Measurements from ENCODE around the gene SSR1.

SSR1 gene

DNA sequence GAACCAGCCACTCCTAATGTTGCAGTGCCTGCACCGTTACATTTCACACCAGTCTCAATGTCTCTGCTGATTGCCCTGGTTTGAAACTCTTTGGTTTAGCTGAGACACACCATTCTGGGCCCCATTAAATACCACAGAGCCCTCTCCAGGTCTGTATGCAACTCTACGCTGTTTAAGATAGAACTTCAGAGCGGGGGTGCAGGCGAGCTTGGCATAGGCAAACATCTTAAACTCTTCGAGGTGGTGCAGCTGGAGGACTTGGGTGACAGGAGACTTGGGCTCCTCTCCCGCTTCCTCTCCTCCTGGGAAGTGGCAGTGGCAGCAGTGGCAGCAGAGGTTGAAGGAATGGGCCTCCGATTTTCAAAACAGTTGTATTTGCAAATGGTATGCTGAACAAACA lies 18.5 kb upstream of the SSR1 start:
- TF ChIP-seq, protein P1, sequence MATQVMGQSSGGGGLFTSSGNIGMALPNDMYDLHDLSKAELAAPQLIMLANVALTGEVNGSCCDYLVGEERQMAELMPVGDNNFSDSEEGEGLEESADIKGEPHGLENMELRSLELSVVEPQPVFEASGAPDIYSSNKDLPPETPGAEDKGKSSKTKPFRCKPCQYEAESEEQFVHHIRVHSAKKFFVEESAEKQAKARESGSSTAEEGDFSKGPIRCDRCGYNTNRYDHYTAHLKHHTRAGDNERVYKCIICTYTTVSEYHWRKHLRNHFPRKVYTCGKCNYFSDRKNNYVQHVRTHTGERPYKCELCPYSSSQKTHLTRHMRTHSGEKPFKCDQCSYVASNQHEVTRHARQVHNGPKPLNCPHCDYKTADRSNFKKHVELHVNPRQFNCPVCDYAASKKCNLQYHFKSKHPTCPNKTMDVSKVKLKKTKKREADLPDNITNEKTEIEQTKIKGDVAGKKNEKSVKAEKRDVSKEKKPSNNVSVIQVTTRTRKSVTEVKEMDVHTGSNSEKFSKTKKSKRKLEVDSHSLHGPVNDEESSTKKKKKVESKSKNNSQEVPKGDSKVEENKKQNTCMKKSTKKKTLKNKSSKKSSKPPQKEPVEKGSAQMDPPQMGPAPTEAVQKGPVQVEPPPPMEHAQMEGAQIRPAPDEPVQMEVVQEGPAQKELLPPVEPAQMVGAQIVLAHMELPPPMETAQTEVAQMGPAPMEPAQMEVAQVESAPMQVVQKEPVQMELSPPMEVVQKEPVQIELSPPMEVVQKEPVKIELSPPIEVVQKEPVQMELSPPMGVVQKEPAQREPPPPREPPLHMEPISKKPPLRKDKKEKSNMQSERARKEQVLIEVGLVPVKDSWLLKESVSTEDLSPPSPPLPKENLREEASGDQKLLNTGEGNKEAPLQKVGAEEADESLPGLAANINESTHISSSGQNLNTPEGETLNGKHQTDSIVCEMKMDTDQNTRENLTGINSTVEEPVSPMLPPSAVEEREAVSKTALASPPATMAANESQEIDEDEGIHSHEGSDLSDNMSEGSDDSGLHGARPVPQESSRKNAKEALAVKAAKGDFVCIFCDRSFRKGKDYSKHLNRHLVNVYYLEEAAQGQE (IDR thresholded peaks at IDR 0.05; ENCODE audit: insufficient read depth in 1 of 2, low read depth in 2 of 2, low read length in 2 of 2), result no peak
- no peak for TF ChIP-seq SIN3A (IDR thresholded peaks at IDR 0.05; ENCODE audit: borderline replicate concordance, insufficient read depth, low read length)
- TF ChIP-seq TAF1 (IDR thresholded peaks at IDR 0.05; ENCODE audit: borderline replicate concordance, insufficient read depth, low read length), result no peak
- no peak for TF ChIP-seq POLR2AphosphoS5 (IDR thresholded peaks at IDR 0.05; ENCODE audit: low read depth, low read length)
- no peak for TF ChIP-seq FOXP2 (optimal IDR thresholded peaks at IDR 0.05; ENCODE audit: borderline replicate concordance, extremely low read depth, extremely low read length, insufficient read depth)

DNA sequence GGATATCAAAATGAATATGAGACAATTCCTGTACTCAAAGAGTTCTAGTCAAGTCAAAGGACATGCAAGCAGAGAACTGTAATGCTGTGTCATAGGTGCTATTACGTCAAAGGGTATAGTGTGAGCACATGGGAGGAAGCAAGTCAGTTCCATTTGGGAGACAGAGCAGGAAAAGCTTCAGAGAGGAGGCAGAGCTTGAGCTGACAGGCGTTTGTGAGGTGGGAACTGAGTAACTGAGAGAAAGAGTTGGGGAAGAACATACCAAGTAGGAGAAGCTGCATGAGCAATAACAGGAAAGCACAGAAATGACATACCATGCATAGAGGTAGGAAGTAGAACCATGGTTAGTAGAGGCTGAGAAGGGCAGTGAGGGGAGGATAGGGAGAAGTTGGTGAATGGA lies 15.2 kb upstream of the SSR1 start:
- no peak for TF ChIP-seq TAF1 (IDR thresholded peaks at IDR 0.05; ENCODE audit: borderline replicate concordance, insufficient read depth, low read length)
- TF ChIP-seq, protein P1 (IDR thresholded peaks at IDR 0.05; ENCODE audit: insufficient read depth in 1 of 2, low read depth in 2 of 2, low read length in 2 of 2), result no peak
- TF ChIP-seq FOXP2 (optimal IDR thresholded peaks at IDR 0.05; ENCODE audit: borderline replicate concordance, extremely low read depth, extremely low read length, insufficient read depth), result no peak
- TF ChIP-seq POLR2AphosphoS5 (IDR thresholded peaks at IDR 0.05; ENCODE audit: low read depth, low read length), result no peak
- TF ChIP-seq SIN3A (IDR thresholded peaks at IDR 0.05; ENCODE audit: borderline replicate concordance, insufficient read depth, low read length), result no peak

DNA sequence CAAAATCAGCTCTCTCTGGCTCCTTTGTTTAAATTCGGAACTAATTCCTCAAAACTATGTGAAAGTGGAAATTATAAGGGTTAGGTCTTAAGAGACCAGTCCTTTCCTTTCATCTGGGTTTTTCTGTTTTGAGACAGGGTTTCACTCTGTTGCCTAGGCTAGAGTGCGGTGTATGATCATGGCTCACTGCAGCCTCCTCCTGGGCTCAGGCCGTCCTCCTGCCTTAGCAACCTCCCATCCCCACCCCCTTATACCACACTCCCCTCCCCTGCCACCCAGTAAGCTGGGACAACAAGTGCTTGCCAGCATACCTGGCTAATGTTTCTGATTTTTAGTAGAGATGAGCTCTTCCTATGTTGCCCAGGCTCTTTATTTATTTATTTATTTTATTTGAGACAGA lies 12.8 kb upstream of the SSR1 start:
- TF ChIP-seq FOXP2 (optimal IDR thresholded peaks at IDR 0.05; ENCODE audit: borderline replicate concordance, extremely low read depth, extremely low read length, insufficient read depth) (no peak), POLR2AphosphoS5 (IDR thresholded peaks at IDR 0.05; ENCODE audit: low read depth, low read length) (no peak), SIN3A (IDR thresholded peaks at IDR 0.05; ENCODE audit: borderline replicate concordance, insufficient read depth, low read length) (no peak)
- TF ChIP-seq, protein P1 (IDR thresholded peaks at IDR 0.05; ENCODE audit: insufficient read depth in 1 of 2, low read depth in 2 of 2, low read length in 2 of 2), result no peak

DNA sequence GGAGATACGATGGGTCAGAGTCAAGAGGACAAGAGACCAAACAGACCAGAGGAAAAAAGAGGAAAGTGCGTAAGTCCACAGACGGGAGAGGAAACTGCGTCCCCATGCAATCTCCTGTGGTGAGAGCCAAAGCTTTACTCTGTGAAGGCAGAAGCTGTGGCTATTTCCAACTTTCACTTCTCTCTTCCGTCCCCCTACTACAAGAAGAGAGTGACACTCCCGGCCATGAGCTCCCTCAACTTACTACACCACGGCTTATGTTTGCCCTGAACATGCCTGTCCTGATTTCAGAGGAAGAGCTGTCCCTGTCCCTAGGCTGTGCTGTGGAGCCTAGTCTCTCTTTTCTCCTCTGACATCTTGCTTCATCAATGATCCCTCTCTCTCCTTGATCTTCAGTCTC lies 11.5 kb upstream of the SSR1 start:
- TF ChIP-seq SIN3A (IDR thresholded peaks at IDR 0.05; ENCODE audit: borderline replicate concordance, insufficient read depth, low read length) (no peak), POLR2AphosphoS5 (IDR thresholded peaks at IDR 0.05; ENCODE audit: low read depth, low read length) (no peak), FOXP2 (optimal IDR thresholded peaks at IDR 0.05; ENCODE audit: borderline replicate concordance, extremely low read depth, extremely low read length, insufficient read depth) (no peak), TAF1 (IDR thresholded peaks at IDR 0.05; ENCODE audit: borderline replicate concordance, insufficient read depth, low read length) (no peak)
- TF ChIP-seq, protein P1 (IDR thresholded peaks at IDR 0.05; ENCODE audit: insufficient read depth in 1 of 2, low read depth in 2 of 2, low read length in 2 of 2), result no peak

DNA sequence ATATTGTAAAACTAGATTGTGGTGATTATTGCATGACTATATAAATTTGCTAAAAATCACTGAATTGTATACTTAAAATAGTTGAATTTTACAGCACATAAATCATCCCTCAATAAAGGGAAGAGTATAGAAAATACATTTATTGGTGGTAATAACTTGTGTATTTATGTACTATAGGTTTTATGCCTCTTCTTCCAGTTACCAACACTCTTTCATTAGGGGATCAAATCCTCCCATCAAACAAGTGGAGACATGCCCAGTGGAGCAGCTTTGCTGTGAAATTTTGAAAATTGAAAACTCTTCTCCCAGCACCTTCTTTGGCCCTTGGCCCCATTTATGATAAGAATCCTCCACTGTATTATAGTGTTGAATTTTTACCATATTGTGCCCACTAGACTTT lies 10.1 kb upstream of the SSR1 start:
- TF ChIP-seq TAF1 (IDR thresholded peaks at IDR 0.05; ENCODE audit: borderline replicate concordance, insufficient read depth, low read length), result no peak
- TF ChIP-seq POLR2AphosphoS5 (IDR thresholded peaks at IDR 0.05; ENCODE audit: low read depth, low read length), result no peak
- TF ChIP-seq, protein P1 (IDR thresholded peaks at IDR 0.05; ENCODE audit: insufficient read depth in 1 of 2, low read depth in 2 of 2, low read length in 2 of 2), result no peak
- no peak for TF ChIP-seq SIN3A (IDR thresholded peaks at IDR 0.05; ENCODE audit: borderline replicate concordance, insufficient read depth, low read length)
- no peak for TF ChIP-seq FOXP2 (optimal IDR thresholded peaks at IDR 0.05; ENCODE audit: borderline replicate concordance, extremely low read depth, extremely low read length, insufficient read depth)

Measured in PFSK-1 (cell line).